DOHH2 (cell line): ENCODE data around the gene RHBDL3.
A peak's percentile ranks its signal among the peaks of the same experiment; 100 is the strongest.
"Not testable (repeated sequence)": the region's sequence is repeated elsewhere in the genome, so short reads cannot be mapped to it uniquely, and the experiment has no call there.

ENCODE experiments used
- H3F3A ChIP-seq: fragments of 200-600 bp; sonication (generic), shearing (Covaris generic); 2 replicates; pipeline ENCODE4 v1.6.0; 2016; ENCODE audit warnings: antibody characterized with exemption, mild to moderate bottlenecking; ENCODE audit not compliant: control insufficient read depth, insufficient read depth
- H3K27ac ChIP-seq: fragments of 200-600 bp; sonication (generic); 2 replicates; pipeline ENCODE4 v1.5.1; 2014; ENCODE audit warnings: low read depth, mild to moderate bottlenecking, low read length, moderate library complexity
- H3K27me3 ChIP-seq: fragments of 200-600 bp; sonication (generic); 2 replicates; pipeline ENCODE4 v1.6.1; 2014; ENCODE audit warnings: mild to moderate bottlenecking, low read length, mixed read lengths; ENCODE audit not compliant: control insufficient read depth
- H3K36me3 ChIP-seq: fragments of 200-600 bp; sonication (generic); 2 replicates; pipeline ENCODE4 v1.6.1; 2014; ENCODE audit warnings: mild to moderate bottlenecking, low read length, moderate library complexity, mixed read lengths; ENCODE audit not compliant: control insufficient read depth
- H3K4me1 ChIP-seq: fragments of 200-600 bp; sonication (generic); 2 replicates; pipeline ENCODE4 v1.6.1; 2014; ENCODE audit warnings: mild to moderate bottlenecking, low read length, mixed read lengths; ENCODE audit not compliant: control insufficient read depth
- H3K4me2 ChIP-seq: fragments of 200-600 bp; sonication (generic); 2 replicates; pipeline ENCODE4 v1.6.0; 2014; ENCODE audit warnings: mild to moderate bottlenecking, low read length, moderate library complexity
- H3K4me3 ChIP-seq: fragments of 200-600 bp; sonication (generic); 2 replicates; pipeline ENCODE4 v1.5.1; 2014; ENCODE audit warnings: mild to moderate bottlenecking, low read length, mixed read lengths
- H3K79me2 ChIP-seq: fragments of 200-600 bp; sonication (generic); 2 replicates; pipeline ENCODE4 v1.6.1; 2014; ENCODE audit warnings: mild to moderate bottlenecking, low read length, mixed read lengths; ENCODE audit not compliant: control insufficient read depth
- H3K9me2 ChIP-seq: fragments of 200-600 bp; sonication (generic); replicated peaks from 2 replicates; pipeline ENCODE4 v1.6.1; 2014; ENCODE audit warnings: mild to moderate bottlenecking, low read length, mixed read lengths; ENCODE audit not compliant: control insufficient read depth
- H3K9me3 ChIP-seq: fragments of 200-600 bp; sonication (generic); 2 replicates; pipeline ENCODE4 v1.6.1; 2014; ENCODE audit warnings: antibody characterized with exemption, low read length, mixed read lengths; ENCODE audit not compliant: control insufficient read depth, insufficient read depth
- H4K20me1 ChIP-seq: fragments of 200-600 bp; sonication (generic); 2 replicates; pipeline ENCODE4 v1.6.0; 2014; ENCODE audit warnings: low read depth, mild to moderate bottlenecking, antibody characterized with exemption, low read length, moderate library complexity; ENCODE audit not compliant: control insufficient read depth, insufficient read depth
- CTCF ChIP-seq: fragments of 200-600 bp; sonication (generic); IDR thresholded peaks from one replicate; pipeline ENCODE4 v1.5.1; 2014; ENCODE audit warnings: antibody characterized with exemption, mild to moderate bottlenecking, low read depth, low read length; ENCODE audit not compliant: poor library complexity, severe bottlenecking
- EZH2phosphoT487 ChIP-seq: fragments of 200-600 bp; sonication (generic); IDR thresholded peaks from 2 replicates; pipeline ENCODE4 v1.6.1; 2017; ENCODE audit warnings: borderline replicate concordance, mild to moderate bottlenecking, antibody characterized with exemption, low read length, moderate library complexity, mixed read lengths

RHBDL3 gene

GRCh38 chr17:32350666-32351418 is 85.2 kb downstream of the RHBDL3 start:
- Histone ChIP-seq H3K4me1 (peaks cover 47% of the 10 kb centered on the region), H3K9me3 (no peaks in the 10 kb centered on the region), H3K27ac (peak overlapping the region; percentile 87), H3K36me3 (peaks cover 57% of the 10 kb centered on the region), H4K20me1 (peaks cover 34% of the 10 kb centered on the region), H3K79me2 (peaks cover 73% of the 10 kb centered on the region), H3K9me2 (no peaks in the 10 kb centered on the region), H3K27me3 (no peaks in the 10 kb centered on the region), H3K4me3 (peak overlapping the region; percentile 95), H3F3A (peaks cover 12% of the 10 kb centered on the region), H3K4me2 (peak overlapping the region; percentile 93)
- TF ChIP-seq CTCF (no peak), EZH2phosphoT487 (no peak)

DNA sequence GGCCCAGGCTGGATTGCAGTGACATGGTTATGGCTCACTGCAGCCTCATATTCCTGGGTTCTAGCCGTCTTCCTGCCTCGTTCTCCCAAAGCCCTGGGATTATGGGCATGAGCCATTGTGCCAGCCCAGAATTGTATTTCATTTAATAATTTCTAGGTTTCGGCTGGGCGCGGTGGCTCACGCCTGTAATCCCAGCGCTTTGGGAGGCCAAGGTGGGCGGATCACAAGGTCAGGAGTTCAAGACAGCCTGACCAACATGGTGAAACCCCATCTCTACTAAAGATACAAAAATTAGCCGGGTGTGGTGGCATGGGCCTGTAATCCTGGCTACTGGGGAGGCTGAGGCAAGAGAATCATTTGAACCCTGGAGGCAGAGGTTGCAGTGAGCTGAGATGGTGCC is 87.1 kb downstream of the RHBDL3 start:
- peaks cover 71% of the 10 kb centered on the region for H3K36me3 ChIP-seq
- H3K79me2 ChIP-seq = peaks cover 91% of the 10 kb centered on the region
- H3F3A ChIP-seq = peaks cover 12% of the 10 kb centered on the region
- H4K20me1 ChIP-seq = peaks cover 34% of the 10 kb centered on the region
- H3K27me3 ChIP-seq, H3K27ac ChIP-seq, H3K9me2 ChIP-seq, H3K9me3 ChIP-seq: not testable (repeated sequence)
- peaks cover 47% of the 10 kb centered on the region for H3K4me1 ChIP-seq
- H3K4me2 ChIP-seq = peak overlapping the region; percentile 93
- H3K4me3 ChIP-seq = peak overlapping the region; percentile 95

DNA sequence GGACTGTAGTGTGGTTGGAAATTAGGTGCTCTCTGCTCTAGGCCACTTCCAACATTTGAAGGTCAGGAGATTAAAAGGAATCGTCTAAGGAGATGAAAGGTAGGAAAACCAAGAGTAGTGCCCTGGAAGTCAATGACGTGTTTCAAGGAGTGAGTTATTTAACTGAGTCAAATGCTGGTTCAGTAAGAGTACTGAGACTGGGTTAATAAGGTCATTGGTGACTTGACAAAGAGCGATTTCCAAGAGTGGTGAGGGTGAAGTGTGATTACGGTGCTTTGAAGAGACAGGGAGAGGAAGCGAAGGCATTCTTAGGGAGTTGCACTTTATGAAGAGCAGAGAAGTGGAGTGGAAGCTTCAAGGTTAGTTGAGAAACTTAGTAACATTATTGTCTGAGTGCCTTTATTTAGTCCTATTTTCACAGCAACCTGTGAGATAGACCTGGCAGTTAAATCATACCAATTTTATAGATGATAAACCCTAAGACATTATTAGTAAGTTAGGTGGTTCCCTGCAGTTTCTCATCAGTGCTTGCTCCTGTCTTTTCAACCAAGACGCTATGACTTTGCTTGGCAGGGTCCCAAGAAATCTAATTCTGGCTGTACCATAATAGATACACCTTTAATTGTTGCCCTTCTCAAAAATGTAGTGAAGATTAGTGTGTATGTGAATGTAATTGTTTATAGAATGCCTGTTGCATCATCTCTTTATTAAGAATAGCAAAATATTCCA is 90.2 kb downstream of the RHBDL3 start:
- Histone ChIP-seq H3K4me3 (no peak overlapping the region), H3K4me1 (peaks cover 38% of the 10 kb centered on the region), H3K27ac (no peak overlapping the region), H3K9me3 (no peaks in the 10 kb centered on the region), H3K36me3 (peaks cover 92% of the 10 kb centered on the region), H4K20me1 (peaks cover 34% of the 10 kb centered on the region), H3F3A (peaks cover 14% of the 10 kb centered on the region), H3K27me3 (no peaks in the 10 kb centered on the region), H3K9me2 (no peaks in the 10 kb centered on the region), H3K79me2 (peaks cover 96% of the 10 kb centered on the region), H3K4me2 (peak overlapping the region; percentile 25)
- no peak for TF ChIP-seq EZH2phosphoT487
- no peak for TF ChIP-seq CTCF

DNA sequence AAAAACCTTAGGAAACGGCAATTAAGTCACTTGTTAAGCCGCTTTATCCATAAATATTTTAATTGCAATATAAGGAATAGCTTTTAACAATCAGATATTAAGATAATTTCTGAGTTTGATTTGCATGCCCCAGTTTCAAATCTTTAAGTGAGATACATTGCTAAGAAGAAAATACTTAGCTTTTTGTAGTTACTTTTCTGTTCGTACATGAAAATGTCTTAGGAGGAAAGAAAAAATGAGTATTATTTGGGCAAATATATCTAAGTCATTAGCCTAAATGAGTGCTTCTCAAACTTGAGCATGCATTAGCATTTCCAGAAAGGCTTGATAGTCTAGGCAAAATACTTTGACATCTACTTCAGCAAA is 90.7 kb downstream of the RHBDL3 start:
- Histone ChIP-seq H3K4me1 (peaks cover 36% of the 10 kb centered on the region), H3K9me3 (no peaks in the 10 kb centered on the region), H3F3A (peaks cover 12% of the 10 kb centered on the region), H3K36me3 (peaks cover 92% of the 10 kb centered on the region), H3K27ac (no peak overlapping the region), H4K20me1 (peaks cover 32% of the 10 kb centered on the region), H3K4me3 (no peak overlapping the region), H3K27me3 (no peaks in the 10 kb centered on the region), H3K4me2 (no peak overlapping the region), H3K9me2 (no peaks in the 10 kb centered on the region), H3K79me2 (peaks cover 96% of the 10 kb centered on the region)
- TF ChIP-seq CTCF (no peak), EZH2phosphoT487 (no peak)
